Endothelial cell of umbilical vein (primary cell): ENCODE data around the gene LY9.

ENCODE experiments used
- CTCF ChIP-seq, 2 donors: IDR thresholded peaks; 1 replicate in 1 of 2; 2 replicates in 1 of 2; pipeline ENCODE4 v1.5.1; 2011; ENCODE audit warnings: low read length in 2 of 2, mild to moderate bottlenecking in 2 of 2, moderate library complexity in 2 of 2, control low read depth in 1 of 2, inconsistent platforms in 1 of 2, low read depth in 1 of 2; ENCODE audit not compliant: insufficient read depth in 1 of 2; ENCODE audit errors: extremely low read depth in 1 of 2
- EZH2 ChIP-seq: IDR thresholded peaks from 2 replicates; pipeline ENCODE4 v1.6.1; 2012; ENCODE audit warnings: borderline replicate concordance, low read depth, mild to moderate bottlenecking, moderate library complexity, low read length, inconsistent platforms; ENCODE audit not compliant: severe bottlenecking
- POLR2A ChIP-seq: IDR thresholded peaks from 2 replicates; pipeline ENCODE4 v1.6.1; 2012; ENCODE audit warnings: low read depth, mild to moderate bottlenecking, control low read depth, low read length

- TF ChIP-seq CTCF (IDR thresholded peaks at IDR 0.05; ENCODE audit: extremely low read depth in 1 of 2, insufficient read depth in 1 of 2, low read depth in 1 of 2, low read length in 2 of 2) (no peak), EZH2 (no peak), POLR2A (no peak)
Measured at GRCh38 chr1:160838888-160839287, 42.9 kb downstream of the LY9 start.
